Cerebellar cortex (tissue), 1 donor: ENCODE measurements around the gene EML6.

Source experiments
- DNase-seq: peaks from one replicate; pipeline ENCODE4 v3.0.0-alpha.2; 2015; ENCODE audit warnings: low spot score

EML6 gene

DNA sequence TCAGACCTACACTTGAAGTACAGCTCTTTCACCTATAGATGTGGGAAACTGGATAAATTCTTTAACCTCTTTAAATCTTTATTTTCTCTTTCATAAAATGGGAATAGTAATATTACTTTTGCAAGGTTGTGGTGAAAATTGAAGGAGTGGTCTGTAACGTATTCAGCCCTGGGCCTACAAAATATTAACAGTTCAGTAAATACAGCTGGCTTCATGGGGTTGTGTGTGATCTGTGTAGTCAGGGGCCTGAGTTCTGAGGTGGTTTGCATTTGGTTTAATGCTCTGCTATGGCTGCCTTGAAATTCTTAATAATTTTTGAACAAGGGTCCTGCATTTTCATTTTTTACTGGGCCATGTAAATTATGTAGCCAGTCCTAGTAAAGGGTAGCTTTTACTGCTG, 16.8 kb upstream of the EML6 start:
- DNase-seq: no peak

- peak; percentile 42 for DNase-seq
Measured at GRCh38 chr2:54708584-54709335, 14.7 kb upstream of the EML6 start.

DNA sequence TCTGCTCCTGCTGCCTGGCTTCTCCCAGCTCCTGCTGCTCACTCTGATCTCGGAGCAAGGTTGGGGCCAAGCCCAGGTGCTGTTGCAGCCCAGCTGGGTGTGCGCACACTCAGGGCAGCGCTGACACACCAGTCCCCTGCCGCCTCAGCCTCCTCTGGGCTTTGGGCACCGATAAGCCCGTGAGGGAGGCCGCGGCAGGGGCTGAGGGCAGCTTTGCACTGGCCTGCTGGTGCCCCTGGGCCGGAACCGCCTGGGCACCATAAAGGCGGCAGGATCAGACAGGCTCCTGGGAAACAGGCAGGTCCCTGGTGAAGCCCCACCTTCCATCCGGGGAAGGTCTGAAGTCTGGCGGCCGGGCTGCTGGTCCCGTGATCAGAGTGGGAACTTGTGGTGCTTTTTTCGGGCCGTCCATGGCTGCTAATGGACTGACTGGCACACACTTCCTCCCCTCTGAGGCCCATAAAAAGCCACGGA, 14.1 kb upstream of the EML6 start:
- no peak for DNase-seq

DNA sequence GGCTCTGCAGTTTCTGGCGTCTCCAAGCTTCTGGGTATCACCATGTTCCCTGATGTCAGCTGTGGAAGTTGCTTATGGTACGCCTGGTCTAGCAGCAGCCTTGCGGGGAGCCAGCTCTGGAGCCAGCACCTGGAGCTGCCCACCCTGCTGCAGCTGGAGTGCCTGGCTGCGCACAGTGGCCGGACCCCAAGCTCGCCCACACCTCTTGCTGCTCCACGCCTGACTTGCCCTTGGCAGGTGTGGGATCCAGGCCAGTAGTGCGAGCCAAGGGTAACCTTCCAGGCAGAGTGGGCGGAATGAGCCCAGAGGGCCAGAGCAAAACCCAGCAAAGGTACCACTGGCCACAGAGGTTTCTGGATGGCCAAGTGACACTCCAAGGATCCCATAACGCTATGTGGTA, 13.2 kb upstream of the EML6 start:
- no peak for DNase-seq

DNA sequence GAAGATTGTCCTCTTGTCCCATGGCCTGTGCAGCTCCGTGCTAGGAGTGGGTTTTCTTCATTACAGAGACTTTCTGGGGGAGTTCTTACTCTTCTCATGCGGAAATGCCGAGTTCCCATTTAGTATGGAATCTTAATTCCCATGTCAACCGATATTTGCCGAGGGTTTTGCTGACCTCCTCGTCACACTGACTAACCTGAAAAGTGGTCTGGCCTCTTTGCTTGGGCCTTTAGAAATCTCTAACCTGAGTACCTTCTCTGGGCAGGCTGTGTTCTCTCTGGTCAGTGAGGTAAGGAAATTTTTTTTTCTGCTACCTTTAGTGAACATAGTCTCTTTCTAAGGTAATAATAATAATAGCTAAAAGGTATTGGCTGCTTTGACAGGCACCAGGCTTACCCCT, 10.9 kb upstream of the EML6 start:
- no peak for DNase-seq

GRCh38 chr2:54714996-54715395, 8.5 kb upstream of the EML6 start:
- no peak for DNase-seq

- no peak for DNase-seq
Measured at GRCh38 chr2:54716375-54716774, 7.1 kb upstream of the EML6 start.

DNA sequence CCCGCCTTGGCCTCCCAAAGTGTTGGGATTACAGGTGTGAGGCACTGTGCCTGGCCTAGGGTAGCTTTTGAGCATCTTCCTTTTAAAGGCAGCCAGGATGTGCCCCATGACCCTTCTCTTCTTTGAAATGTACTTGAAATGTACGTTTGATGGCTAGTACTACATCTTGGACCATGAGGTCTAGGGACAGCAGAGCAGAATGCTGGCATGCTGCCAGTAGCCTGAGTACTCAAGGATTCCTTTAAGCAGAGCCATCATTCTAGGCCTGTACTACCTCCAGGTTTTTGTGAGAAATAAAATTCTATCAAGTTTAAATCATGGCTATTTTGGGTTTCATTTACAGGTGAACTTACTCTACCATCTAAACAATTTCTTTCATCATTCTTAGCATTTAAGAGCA, 2.9 kb upstream of the EML6 start:
- no peak for DNase-seq

DNA sequence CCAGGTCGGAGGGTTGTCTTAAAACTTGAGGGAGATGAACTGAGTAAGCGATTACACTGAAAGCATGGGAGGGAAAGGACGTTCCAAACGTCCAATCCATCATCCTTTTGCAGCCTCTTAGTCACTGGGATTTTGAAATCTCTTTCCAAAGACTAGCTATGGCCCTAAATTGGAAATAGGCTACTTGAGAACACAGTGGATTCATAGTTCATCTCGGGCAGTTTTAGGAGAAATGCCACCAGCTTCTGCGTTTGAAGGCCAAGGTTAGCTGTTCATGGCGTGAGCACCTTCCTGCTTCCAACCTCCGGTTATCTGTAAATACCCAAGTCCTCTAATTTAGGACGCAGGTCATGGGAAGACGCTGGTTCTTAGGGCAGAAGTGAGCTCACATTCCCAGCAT, 821 bp upstream of the EML6 start:
- no peak for DNase-seq

- DNase-seq: peak; percentile 54
Measured at GRCh38 chr2:54723996-54724559, 616 bp downstream of the EML6 start.

GRCh38 chr2:54724560-54725342, 1.3 kb downstream of the EML6 start:
- DNase-seq: peak; percentile 33

- peak; percentile 58 for DNase-seq
Measured at GRCh38 chr2:54725343-54726099, 2.1 kb downstream of the EML6 start.

DNA sequence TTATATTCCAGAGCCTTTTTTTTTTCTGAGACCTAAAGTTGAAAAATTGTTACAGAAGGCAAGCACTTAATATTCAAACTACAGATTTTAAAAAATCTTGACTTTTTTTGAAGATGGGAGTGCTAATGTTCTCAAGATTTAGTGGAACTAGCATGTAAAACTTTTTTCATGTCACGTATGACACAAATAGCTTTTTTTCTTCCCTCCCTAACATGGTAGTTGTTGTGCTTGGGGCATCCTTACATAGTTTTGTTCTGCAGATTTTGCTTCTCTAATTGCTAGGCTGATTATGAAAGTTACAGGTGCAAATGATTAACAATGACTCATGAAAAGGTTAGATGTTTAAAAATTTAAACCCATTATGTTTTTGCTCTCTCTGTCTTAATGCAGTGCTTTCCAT, 3.0 kb downstream of the EML6 start:
- no peak for DNase-seq

- peak; percentile 51 for DNase-seq
Measured at GRCh38 chr2:54726940-54727339, 3.5 kb downstream of the EML6 start.

GRCh38 chr2:54728669-54729120, 5.2 kb downstream of the EML6 start:
- no peak for DNase-seq

DNA sequence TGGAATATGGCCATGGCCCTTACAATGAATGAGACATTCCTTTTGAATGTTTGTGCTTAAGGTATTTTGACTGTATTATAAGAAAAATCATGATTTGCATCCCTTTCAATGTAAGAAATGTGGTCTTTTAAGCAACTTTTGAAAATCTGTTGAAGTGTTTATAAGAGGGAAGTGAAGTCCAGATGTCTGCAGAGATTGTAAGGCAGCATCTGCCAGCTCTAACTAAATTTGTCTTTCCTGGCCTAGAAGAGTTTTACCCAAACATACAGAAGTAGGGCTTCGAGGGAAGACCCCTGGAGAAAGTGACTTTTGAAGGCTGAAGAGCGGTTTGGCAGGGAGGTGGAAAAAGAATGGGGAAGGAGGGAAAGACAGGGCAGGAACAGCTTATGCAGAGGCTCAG, 12.2 kb downstream of the EML6 start:
- DNase-seq: no peak

DNA sequence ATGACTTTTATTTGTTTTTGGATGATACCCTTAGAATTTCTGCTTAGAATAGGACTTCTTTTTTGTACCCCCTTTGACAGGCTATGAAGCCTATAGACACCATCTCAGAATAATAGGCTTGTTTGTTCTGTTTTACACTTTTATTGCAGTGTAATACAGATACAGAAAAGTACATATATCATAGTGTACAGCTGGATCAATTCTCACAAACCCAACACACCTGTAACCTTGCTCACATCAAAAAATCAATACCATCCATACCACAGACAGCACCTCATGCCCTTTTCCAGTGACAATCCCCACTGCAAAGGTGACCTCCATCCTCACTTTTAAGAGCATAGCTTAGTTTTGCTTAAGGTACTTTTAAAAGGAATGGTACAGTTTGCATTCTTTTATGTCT, 14.8 kb downstream of the EML6 start:
- DNase-seq: no peak

DNA sequence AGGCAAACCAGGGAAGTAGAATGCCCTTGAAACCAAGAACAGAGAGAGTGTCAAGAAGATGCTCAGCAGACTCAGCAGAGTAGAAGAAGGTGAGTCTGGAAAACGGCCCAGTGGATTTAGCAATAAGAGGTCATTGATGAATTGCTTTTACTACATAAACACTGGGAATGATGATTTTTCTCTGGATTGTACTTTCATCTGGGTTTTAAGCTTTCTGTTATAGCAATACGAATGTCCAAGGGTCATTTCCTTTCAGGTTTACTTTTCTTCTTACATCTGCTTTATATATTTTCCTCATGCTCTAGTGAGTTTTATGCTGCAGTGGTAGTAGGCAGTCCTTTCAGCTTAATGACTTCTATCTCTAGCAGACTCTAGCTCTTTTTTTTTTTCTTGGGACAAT, 16.9 kb downstream of the EML6 start:
- no peak for DNase-seq

GRCh38 chr2:54741250-54741649, 17.8 kb downstream of the EML6 start:
- no peak for DNase-seq

DNA sequence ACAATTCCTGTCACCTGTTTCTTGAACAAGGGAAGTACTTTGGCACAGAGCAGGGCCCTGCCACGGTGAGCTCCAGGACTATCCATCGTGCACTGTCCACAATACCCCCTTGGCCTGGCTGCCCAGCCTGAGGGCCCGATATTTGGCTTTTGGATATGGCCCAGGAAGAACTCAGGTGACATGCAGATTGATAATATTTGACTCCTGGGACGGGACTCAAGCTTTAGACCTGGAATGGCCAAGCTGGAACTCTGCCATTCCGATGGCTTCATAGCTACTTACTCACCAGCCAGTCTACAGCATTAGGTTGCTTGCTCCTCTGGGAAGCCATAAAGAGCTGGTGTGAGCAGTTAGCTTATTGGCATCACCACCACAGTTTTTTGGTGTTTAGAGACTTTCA, 26.6 kb downstream of the EML6 start:
- DNase-seq: no peak

GRCh38 chr2:54752439-54752838, 29.0 kb downstream of the EML6 start:
- DNase-seq: no peak

DNA sequence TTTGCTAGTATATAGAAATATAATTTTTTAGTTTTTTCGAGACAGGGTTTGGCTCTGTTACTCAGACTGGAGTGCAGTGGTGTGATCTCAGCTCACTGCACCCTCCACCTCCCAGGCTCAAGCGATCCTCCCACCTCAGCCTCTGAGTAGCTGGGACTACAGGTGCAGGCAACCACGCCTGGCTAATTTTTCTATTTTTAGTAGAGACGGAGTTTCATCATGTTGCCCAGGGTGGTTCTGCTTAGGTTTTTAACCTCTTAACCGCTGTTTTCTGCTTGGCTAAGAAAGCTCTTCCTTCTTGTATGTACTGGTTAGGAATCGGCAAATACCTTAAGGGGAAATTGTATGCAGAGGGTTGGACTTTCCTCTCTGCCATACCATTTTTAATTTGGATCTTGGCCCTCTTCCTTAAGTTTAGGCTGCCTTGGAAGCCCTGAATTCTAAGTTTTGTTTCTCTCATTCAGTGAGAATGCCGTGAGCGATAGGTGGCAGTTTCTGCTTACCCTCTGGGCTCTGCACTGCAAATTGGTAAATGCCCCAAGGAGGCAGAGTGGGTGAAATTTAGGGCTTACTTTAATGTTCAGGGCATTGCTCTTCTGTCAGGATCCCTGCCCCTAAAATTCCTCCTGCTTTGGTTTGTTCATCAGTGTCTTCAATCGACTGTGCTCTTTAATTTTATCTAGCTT, 32.3 kb downstream of the EML6 start:
- DNase-seq: no peak
